Measurements from ENCODE around the gene ATP7A.
"Not testable (repeated sequence)": the region's sequence is repeated elsewhere in the genome, so short reads cannot be mapped to it uniquely, and the experiment has no call there.

The ATP7A gene

DNA sequence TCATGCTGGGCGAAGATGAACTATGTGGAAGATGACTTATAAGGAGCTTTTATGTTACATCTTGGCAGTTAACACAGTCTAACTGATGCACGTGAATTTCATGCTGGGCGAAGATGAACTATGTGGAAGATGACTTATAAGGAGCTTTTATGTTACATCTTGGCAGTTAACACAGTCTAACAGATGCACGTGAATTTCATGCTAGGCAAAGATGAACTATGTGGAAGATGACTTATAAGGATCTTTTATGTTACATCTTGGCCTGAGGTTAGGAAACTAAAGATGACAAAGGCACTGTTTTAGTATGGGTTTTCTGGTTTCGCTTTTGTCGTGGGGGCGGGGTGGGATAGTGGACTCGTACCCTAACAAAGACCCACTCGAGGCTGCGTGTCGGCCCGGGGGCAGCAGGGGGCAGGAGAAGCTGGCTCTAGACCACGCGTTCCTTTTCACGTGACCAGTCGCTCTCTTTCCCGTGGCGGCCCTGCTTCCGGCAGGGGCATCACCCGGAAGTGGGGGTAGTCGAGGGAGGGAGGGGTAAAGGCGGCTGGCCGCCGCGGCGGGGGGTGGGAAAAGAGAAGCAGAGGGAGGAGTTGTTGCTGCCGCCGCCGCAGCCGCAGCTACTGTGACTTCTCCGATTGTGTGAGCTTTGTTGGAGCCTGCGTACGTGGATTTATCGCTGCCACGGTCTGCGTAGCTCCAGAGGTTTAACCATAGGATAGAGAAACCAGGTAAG is at the start of gene ATP7A:
ATP7A (plus strand) TSS at position 586 of the 733 bp plus-strand sequence. CDS start 60,949 bp downstream, outside the sequence.
- DNase-seq (ENCODE audit: low read depth), result peak; percentile 95
- TF ChIP-seq, protein P1, sequence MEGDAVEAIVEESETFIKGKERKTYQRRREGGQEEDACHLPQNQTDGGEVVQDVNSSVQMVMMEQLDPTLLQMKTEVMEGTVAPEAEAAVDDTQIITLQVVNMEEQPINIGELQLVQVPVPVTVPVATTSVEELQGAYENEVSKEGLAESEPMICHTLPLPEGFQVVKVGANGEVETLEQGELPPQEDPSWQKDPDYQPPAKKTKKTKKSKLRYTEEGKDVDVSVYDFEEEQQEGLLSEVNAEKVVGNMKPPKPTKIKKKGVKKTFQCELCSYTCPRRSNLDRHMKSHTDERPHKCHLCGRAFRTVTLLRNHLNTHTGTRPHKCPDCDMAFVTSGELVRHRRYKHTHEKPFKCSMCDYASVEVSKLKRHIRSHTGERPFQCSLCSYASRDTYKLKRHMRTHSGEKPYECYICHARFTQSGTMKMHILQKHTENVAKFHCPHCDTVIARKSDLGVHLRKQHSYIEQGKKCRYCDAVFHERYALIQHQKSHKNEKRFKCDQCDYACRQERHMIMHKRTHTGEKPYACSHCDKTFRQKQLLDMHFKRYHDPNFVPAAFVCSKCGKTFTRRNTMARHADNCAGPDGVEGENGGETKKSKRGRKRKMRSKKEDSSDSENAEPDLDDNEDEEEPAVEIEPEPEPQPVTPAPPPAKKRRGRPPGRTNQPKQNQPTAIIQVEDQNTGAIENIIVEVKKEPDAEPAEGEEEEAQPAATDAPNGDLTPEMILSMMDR (IDR thresholded peaks at IDR 0.05; ENCODE audit: insufficient read depth, low read depth, low read length, missing control alignments), result peak; percentile 62
- H3K4me3 ChIP-seq (ENCODE audit: low read depth, low read length), result peak within 1 kb of the TSS; percentile 78

- no peak overlapping the region for H3K4me3 ChIP-seq (ENCODE audit: low read depth, low read length)
- DNase-seq (ENCODE audit: low read depth), result no peak
- TF ChIP-seq, protein P1 (IDR thresholded peaks at IDR 0.05; ENCODE audit: insufficient read depth, low read depth, low read length, missing control alignments), result no peak
These were observed 35.1 kb upstream of the ATP7A start for GRCh38 chrX:77875372-77875771.

DNA sequence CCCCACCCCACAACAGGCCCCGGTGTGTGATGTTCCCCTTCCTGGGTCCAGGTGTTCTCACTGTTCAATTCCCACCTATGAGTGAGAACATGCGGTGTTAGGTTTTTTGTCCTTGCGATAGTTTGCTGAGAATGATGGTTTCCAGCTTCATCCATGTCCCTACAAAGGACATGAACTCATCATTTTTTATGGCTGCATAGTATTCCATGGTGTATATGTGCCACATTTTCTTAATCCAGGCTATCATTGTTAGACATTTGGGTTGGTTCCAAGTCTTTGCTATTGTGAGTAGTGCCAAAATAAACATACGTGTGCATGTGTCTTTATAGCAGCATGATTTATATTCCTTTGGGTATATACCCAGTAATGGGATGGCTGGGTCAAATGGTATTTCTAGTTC is 29.1 kb upstream of the ATP7A start:
- not testable (repeated sequence) for H3K4me3 ChIP-seq (ENCODE audit: low read depth, low read length); DNase-seq (ENCODE audit: low read depth)

DNA sequence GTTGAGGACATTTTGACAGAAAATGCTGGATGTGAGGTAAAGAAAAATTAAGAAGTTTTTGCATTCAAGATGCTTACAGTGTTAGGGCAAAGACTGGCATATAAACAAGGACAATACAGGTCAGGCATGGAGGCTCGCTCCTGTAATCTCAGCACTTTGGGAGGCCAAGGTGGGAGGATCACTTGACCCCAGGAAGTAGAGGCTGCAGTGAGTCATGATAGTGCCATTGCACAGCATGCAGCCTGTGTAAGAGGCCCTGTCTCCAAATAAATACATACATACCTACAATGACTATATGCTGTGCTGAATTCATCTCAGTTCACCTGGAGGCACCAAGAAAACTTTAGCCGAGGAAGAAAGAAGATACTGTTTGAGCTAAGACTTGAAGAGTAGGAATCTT is 17.6 kb upstream of the ATP7A start:
- H3K4me3 ChIP-seq (ENCODE audit: low read depth, low read length), result no peak overlapping the region
- TF ChIP-seq, protein P1 (IDR thresholded peaks at IDR 0.05; ENCODE audit: insufficient read depth, low read depth, low read length, missing control alignments), result no peak
- no peak for DNase-seq (ENCODE audit: low read depth)

GRCh38 chrX:77893713-77894112 is 16.8 kb upstream of the ATP7A start:
- TF ChIP-seq, protein P1 (IDR thresholded peaks at IDR 0.05; ENCODE audit: insufficient read depth, low read depth, low read length, missing control alignments), result no peak
- no peak for DNase-seq (ENCODE audit: low read depth)
- H3K4me3 ChIP-seq (ENCODE audit: low read depth, low read length), result peak overlapping the region; percentile 94

- peak within 1 kb of the TSS; percentile 94 for H3K4me3 ChIP-seq (ENCODE audit: low read depth, low read length)
- TF ChIP-seq, protein P1 (IDR thresholded peaks at IDR 0.05; ENCODE audit: insufficient read depth, low read depth, low read length, missing control alignments), result no peak
These were observed 15.3 kb upstream of the ATP7A start, which contains the start of gene MAGT1 for GRCh38 chrX:77894921-77895886. Gene MAGT1, minus strand, starts transcription at chrX:77895435. Its CDS starts 25 bp downstream, at chrX:77895410.

More at GRCh38 chrX:77894921-77895886, 15.3 kb upstream of the ATP7A start, which contains the start of gene MAGT1:
- DNase-seq (ENCODE audit: low read depth), result peak; percentile 97
